ENCODE results near the gene TENM3.

The TENM3 gene

DNA sequence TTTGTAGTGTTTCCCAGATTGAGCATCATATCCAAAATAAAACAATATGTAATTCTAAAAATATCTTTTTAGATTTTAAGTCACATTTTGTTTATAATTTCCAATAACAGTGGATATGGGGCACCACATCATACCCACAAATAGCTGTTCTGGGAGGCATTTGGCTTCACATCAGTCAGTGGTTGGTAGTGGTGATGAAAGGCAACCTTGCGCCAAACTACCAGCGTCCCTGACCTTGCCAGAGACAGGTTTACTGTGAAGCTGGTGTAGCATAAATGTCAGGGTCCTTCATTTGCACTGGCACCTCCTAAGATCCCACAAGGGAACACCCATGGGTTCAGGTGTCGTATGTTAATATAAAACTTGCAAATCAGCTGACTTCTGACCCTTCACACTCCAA lies 451.8 kb downstream of the TENM3 start:
- no peak for TF ChIP-seq ZFX (IDR thresholded peaks at IDR 0.05; ENCODE audit: borderline replicate concordance)
- TF ChIP-seq, protein P1, sequence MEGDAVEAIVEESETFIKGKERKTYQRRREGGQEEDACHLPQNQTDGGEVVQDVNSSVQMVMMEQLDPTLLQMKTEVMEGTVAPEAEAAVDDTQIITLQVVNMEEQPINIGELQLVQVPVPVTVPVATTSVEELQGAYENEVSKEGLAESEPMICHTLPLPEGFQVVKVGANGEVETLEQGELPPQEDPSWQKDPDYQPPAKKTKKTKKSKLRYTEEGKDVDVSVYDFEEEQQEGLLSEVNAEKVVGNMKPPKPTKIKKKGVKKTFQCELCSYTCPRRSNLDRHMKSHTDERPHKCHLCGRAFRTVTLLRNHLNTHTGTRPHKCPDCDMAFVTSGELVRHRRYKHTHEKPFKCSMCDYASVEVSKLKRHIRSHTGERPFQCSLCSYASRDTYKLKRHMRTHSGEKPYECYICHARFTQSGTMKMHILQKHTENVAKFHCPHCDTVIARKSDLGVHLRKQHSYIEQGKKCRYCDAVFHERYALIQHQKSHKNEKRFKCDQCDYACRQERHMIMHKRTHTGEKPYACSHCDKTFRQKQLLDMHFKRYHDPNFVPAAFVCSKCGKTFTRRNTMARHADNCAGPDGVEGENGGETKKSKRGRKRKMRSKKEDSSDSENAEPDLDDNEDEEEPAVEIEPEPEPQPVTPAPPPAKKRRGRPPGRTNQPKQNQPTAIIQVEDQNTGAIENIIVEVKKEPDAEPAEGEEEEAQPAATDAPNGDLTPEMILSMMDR (IDR thresholded peaks at IDR 0.05) = no peak

DNA sequence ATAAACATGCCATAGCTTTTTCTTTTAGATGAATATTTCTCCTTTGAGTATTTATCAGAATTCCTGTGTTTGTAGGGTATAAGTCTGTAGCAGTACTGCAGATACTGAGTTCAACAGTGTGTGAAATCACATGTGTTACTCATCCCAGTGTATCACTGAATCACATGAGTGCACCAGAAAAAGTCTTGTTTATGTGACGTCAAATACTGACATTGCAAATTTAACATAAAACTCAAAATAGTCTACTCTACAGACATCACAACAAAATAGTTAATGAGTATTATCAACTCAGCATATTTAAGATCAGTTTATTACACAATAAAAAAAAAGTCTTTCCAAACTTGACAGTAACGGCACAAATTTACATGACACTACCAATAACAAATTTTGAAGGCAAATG lies 452.6 kb downstream of the TENM3 start:
- H3K27ac ChIP-seq = no peak overlapping the region
- TF ChIP-seq, protein P1 (IDR thresholded peaks at IDR 0.05) = no peak
- no peak for TF ChIP-seq ZFX (IDR thresholded peaks at IDR 0.05; ENCODE audit: borderline replicate concordance)

More for the DNA sequence above, 451.8 kb downstream of the TENM3 start:
- no peak overlapping the region for H3K27ac ChIP-seq

DNA sequence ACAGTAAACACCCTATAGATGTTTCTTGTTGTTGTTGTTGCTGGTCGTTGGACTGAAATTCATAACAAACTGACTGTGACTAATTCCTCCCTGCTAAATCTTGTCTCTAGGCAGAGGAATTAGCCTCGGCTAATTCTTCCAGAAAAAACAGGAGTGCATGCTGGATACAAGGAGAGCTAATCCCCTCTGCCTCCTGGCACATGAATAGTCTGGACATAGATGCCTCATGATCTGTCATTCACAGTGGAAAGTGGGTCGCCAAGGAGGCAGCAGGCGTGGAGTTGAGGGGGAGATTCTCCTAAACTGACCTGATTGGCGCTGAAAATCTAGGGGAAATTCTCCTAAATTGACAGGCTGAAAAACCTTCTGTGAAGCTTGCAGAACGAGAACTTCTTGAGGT lies 453.9 kb downstream of the TENM3 start:
- TF ChIP-seq, protein P1 (IDR thresholded peaks at IDR 0.05) = no peak
- no peak for TF ChIP-seq ZFX (IDR thresholded peaks at IDR 0.05; ENCODE audit: borderline replicate concordance)
- no peak overlapping the region for H3K27ac ChIP-seq

DNA sequence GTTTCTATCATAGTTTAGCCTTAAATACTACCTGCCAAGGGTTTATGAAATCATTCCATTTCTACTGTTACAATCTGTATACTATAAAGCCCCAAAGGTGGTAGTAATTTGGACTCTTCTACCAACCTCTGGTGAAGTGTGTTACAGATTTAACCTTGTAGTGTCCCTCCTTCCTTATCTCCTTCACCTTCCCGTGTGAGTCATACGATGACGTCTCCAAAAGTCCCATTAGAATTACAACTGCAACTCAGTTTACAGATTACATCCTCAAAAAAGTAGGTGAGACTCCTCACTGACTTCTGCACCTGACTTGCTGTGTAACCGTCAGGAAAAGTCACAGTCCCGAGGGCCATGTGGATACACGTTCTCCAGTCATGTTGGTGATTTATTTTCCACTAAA lies 455.0 kb downstream of the TENM3 start:
- TF ChIP-seq, protein P1 (IDR thresholded peaks at IDR 0.05) = no peak
- TF ChIP-seq ZFX (IDR thresholded peaks at IDR 0.05; ENCODE audit: borderline replicate concordance) = no peak
- H3K27ac ChIP-seq = no peak overlapping the region

DNA sequence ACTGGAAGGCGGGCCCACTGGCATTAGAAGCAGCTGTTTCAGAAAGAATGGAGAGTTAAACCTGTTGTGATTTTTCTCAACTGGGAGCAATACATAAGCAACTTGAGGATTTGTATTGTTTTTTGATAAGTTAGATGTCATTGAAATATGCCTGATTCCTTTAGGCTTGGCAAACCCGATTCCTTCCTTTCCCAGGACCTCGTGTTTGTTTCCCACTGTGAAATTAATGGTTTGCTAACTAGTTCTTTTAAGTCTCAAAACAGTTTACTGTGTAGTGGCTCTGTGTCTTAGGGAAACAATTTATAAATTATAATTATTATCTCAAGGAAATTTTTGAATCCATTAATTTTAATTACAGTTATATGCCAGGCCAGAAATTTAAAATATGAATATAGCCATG lies 456.0 kb downstream of the TENM3 start:
- H3K27ac ChIP-seq = no peak overlapping the region
- TF ChIP-seq, protein P1 (IDR thresholded peaks at IDR 0.05) = no peak
- TF ChIP-seq ZFX (IDR thresholded peaks at IDR 0.05; ENCODE audit: borderline replicate concordance) = no peak

DNA sequence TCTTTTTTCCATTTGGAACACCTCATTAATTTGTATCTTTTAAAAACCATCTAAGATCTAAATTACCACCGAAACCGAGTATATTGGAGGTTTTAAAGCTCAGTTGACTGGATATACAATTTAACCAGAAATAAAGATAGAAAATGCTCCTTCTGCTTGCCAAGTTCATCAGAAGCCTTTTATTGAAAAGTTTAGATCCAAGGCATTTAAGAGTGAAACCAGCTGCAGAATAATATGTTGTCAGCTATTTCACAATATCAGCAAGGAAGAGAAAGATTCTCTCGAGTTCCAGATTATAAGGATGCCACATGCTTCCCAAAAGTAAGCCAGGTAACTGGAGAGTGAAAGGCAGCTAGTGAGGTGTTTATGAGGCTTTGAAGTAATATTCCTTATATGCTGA lies 456.6 kb downstream of the TENM3 start:
- no peak overlapping the region for H3K27ac ChIP-seq
- TF ChIP-seq, protein P1 (IDR thresholded peaks at IDR 0.05) = no peak
- no peak for TF ChIP-seq ZFX (IDR thresholded peaks at IDR 0.05; ENCODE audit: borderline replicate concordance)

DNA sequence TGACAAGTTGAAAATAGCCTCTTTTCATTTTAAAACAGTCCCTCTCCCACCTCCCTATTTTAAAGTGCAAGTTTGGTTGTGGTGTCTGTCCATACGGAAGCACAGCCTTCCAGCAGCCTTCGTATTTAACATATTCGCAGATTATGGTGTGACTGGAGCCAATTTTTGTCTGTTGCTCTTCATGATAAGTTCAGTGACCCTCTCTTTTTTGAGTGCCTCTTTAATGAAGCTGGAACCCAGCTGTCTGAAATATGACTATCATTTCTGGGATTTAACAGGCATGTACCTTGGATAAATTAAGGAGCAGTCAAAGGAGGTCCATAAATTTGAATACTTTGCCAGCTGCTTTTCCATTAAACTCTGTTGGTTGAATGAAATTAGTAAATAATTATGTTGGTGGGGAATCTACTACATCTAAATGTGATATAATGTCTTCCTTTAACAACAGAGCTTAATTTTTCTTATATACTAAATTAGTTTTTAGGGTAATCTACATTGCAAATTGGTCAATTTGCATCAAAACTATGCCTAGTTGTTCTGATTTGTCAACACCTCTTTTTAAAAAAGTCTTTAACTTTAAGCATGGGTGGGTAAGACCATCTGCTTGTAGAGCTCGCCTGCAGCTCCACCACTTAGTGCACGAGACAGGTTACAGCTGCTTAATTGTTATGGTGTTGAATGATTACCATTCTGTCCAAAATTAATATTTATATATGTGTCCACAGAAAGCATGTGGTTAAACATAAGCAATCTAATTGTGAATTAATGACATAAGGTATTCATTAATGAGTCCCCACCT lies 457.4 kb downstream of the TENM3 start:
- no peak overlapping the region for H3K27ac ChIP-seq
- TF ChIP-seq, protein P1 (IDR thresholded peaks at IDR 0.05) = no peak
- TF ChIP-seq ZFX (IDR thresholded peaks at IDR 0.05; ENCODE audit: borderline replicate concordance) = no peak
